Esophagus muscularis mucosa (tissue), 4 donors: ENCODE measurements around the gene ANKRD33B. TPM values are rescaled to one million over a fixed set of nuclear protein-coding genes. Genes with fewer than 3 reads are reported as not detected.

Source experiments
- DNase-seq: peaks from one replicate; pipeline ENCODE4 v3.0.0-alpha.2; 2017; ENCODE audit errors: extremely low spot score
- H3K27ac ChIP-seq, 4 donors: fragments of 200-600 bp; sonication (generic); replicated peaks in 1 of 4; 1 replicate in 3 of 4; 2 replicates in 1 of 4; pipeline ENCODE4 v1.5.1; 2016 to 2019; ENCODE audit warnings: mild to moderate bottlenecking in 1 of 4
- H3K27me3 ChIP-seq, 4 donors: fragments of 200-600 bp; sonication (generic); one replicate each; pipeline versions ENCODE4 v1.5.1 to v1.6.0; 2016 to 2019
- H3K36me3 ChIP-seq, 4 donors: fragments of 200-600 bp; sonication (generic); one replicate each; pipeline ENCODE4 v1.5.1; 2016 to 2019
- H3K4me1 ChIP-seq, 4 donors: fragments of 200-600 bp; sonication (generic); one replicate each; pipeline ENCODE4 v1.5.1; 2016 to 2019
- H3K4me3 ChIP-seq, 4 donors: fragments of 200-600 bp; sonication (generic); 1 replicate in 2 of 4; 2 replicates in 2 of 4; pipeline ENCODE4 v1.5.1; 2016 to 2019; ENCODE audit warnings: mild to moderate bottlenecking in 4 of 4, moderate library complexity in 1 of 4
- H3K9me3 ChIP-seq, 4 donors: fragments of 200-600 bp; sonication (generic); 1 replicate in 3 of 4; 2 replicates in 1 of 4; pipeline ENCODE4 v1.5.1; 2016 to 2019
- EP300 ChIP-seq: sonication (generic); formaldehyde crosslinking; IDR thresholded peaks from one replicate; pipeline ENCODE4 v1.6.1; 2017; ENCODE audit warnings: antibody characterized with exemption
- POLR2A ChIP-seq: fragments of 450-650 bp; IDR thresholded peaks from one replicate; pipeline ENCODE4 v1.6.1; 2017; ENCODE audit warnings: antibody characterized with exemption, moderate library complexity, mild to moderate bottlenecking, low read depth
- POLR2AphosphoS5 ChIP-seq, 2 donors: sonication (generic); formaldehyde crosslinking; IDR thresholded peaks; one replicate each; pipeline ENCODE4 v1.6.1; 2017; ENCODE audit warnings: antibody characterized with exemption in 2 of 2
- WGBS: methylation state at CpG from one replicate; pipeline ENCODE4 v1.1.5; 2018; 5-methylcytosine and 5-hydroxymethylcytosine counted together
- intact Hi-C: fragments of 100-400 bp; cut with DNase I; formaldehyde crosslinking; loops from one replicate; pipeline ENCODE4 v1.15.1; 2023
- total RNA-seq, 4 donors: library from RNA; depleted of rRNA; stranded (reverse); fragments of >200 nt; gene quantifications; one replicate each; pipeline versions ENCODE4 v1.1.0 to v1.2.1, GENCODE V29; 2016
- TF ChIP-seq, protein P1 (sequence below), 3 experiments: fragments of 200-600 bp in 2 of 3; fragments of 450-650 bp in 1 of 3; sonication (generic) in 2 of 3; IDR thresholded peaks; one replicate each; pipeline ENCODE4 v1.5.1; 2017 to 2019; ENCODE audit warnings: antibody characterized with exemption in 3 of 3, mild to moderate bottlenecking in 2 of 3, moderate library complexity in 1 of 3

The ANKRD33B gene
- total RNA-seq, 4 donors from 2014 or later: 4.6 to 8.2 (median 6.7) TPM

DNA sequence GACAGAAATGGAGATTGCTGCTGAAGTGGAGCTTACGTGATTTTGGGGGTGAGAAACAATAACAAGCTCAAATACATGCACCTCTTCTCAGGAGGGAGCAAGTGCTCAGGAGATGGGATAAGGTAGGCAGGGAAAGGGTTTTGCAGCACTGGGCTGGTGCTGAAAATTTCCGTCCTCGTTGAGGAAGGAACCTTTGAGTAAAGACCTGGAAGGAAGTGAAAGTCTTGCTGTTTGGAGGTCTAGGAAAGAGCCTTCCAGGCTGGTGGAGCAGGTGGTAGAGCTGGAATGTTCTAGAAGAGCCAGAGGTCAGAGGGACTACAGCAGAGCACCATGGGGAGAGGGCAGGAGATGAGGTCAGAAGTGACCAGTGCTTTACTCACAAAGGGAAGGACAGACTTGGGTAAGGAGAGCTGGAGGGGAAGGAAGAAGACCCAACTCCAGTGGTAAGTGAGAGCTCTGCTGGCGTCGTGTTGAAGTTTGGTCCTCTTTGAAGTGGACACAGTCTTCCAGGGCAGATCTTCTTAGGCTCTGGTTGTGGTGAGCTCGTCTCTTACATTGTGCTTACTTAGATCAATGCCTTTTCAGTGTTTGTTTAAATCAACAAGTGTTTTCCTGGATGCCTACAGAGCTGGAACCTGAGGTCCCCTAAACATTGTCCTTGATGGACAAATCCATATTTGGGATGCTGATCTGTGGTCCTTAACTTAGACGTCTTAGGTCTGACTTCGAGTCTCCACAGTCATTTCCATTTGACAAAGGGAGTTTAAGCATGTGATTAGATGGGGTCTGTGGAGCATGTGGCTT, 21.0 kb downstream of the ANKRD33B start:
- intact Hi-C loops: no loop called here
- no peak for DNase-seq
- H3K27ac ChIP-seq: no peak overlapping the region
- no peak overlapping the region for H3K4me3 ChIP-seq
- peaks cover 0 to 7% (median 3%) of the 10 kb centered on the region in 4 donors for H3K4me1 ChIP-seq
- TF ChIP-seq, protein P1, sequence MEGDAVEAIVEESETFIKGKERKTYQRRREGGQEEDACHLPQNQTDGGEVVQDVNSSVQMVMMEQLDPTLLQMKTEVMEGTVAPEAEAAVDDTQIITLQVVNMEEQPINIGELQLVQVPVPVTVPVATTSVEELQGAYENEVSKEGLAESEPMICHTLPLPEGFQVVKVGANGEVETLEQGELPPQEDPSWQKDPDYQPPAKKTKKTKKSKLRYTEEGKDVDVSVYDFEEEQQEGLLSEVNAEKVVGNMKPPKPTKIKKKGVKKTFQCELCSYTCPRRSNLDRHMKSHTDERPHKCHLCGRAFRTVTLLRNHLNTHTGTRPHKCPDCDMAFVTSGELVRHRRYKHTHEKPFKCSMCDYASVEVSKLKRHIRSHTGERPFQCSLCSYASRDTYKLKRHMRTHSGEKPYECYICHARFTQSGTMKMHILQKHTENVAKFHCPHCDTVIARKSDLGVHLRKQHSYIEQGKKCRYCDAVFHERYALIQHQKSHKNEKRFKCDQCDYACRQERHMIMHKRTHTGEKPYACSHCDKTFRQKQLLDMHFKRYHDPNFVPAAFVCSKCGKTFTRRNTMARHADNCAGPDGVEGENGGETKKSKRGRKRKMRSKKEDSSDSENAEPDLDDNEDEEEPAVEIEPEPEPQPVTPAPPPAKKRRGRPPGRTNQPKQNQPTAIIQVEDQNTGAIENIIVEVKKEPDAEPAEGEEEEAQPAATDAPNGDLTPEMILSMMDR (IDR thresholded peaks at IDR 0.05): no peak
- TF ChIP-seq POLR2A: no peak
- TF ChIP-seq EP300: no peak
- TF ChIP-seq POLR2AphosphoS5 (IDR thresholded peaks at IDR 0.05): no peak
- H3K36me3 ChIP-seq: no peaks in the 10 kb centered on the region
- WGBS: 87% methylated on average over 8 of the region's 8 CpGs
- peaks cover 0 to 19% (median 0%) of the 10 kb centered on the region in 4 donors for H3K27me3 ChIP-seq
- peaks cover 0 to 5% (median 0%) of the 10 kb centered on the region in 4 donors for H3K9me3 ChIP-seq

- Histone ChIP-seq H3K36me3 (no peaks in the 10 kb centered on the region), H3K4me3 (no peak overlapping the region), H3K27me3 (peaks cover 0 to 19% (median 0%) of the 10 kb centered on the region in 4 donors), H3K9me3 (peaks cover 0 to 5% (median 0%) of the 10 kb centered on the region in 4 donors), H3K27ac (no peak overlapping the region), H3K4me1 (peaks cover 0 to 7% (median 3%) of the 10 kb centered on the region in 4 donors)
- intact Hi-C loops: no loop called here
- DNase-seq: no peak
- TF ChIP-seq POLR2A: no peak
- TF ChIP-seq, protein P1 (IDR thresholded peaks at IDR 0.05): no peak
- WGBS: 91% methylated on average over 3 of the region's 5 CpGs
Observed at GRCh38 chr5:10585518-10585915, 21.6 kb downstream of the ANKRD33B start.

GRCh38 chr5:10586008-10586407, 22.1 kb downstream of the ANKRD33B start:
- TF ChIP-seq, protein P1 (IDR thresholded peaks at IDR 0.05): no peak
- TF ChIP-seq EP300 (no peak), POLR2AphosphoS5 (IDR thresholded peaks at IDR 0.05) (no peak), POLR2A (no peak)
- intact Hi-C loops: no loop called here
- Histone ChIP-seq H3K27ac (no peak overlapping the region), H3K4me3 (no peak overlapping the region), H3K9me3 (peaks cover 0 to 5% (median 0%) of the 10 kb centered on the region in 4 donors), H3K4me1 (peaks cover 0 to 7% (median 3%) of the 10 kb centered on the region in 4 donors), H3K27me3 (peaks cover 0 to 19% (median 0%) of the 10 kb centered on the region in 4 donors), H3K36me3 (no peaks in the 10 kb centered on the region)
- no peak for DNase-seq
- 90% methylated on average over 4 of the region's 4 CpGs for WGBS

GRCh38 chr5:10586555-10586954, 22.7 kb downstream of the ANKRD33B start:
- Histone ChIP-seq H3K27me3 (peaks cover 0 to 19% (median 0%) of the 10 kb centered on the region in 4 donors), H3K27ac (no peak overlapping the region), H3K4me3 (no peak overlapping the region), H3K36me3 (no peaks in the 10 kb centered on the region), H3K4me1 (peaks cover 0 to 10% (median 3%) of the 10 kb centered on the region in 4 donors), H3K9me3 (peaks cover 0 to 5% (median 0%) of the 10 kb centered on the region in 4 donors)
- WGBS: 96% methylated on average over 1 of the region's 1 CpG
- TF ChIP-seq, protein P1 (IDR thresholded peaks at IDR 0.05): no peak
- TF ChIP-seq POLR2A: no peak
- no peak for TF ChIP-seq POLR2AphosphoS5 (IDR thresholded peaks at IDR 0.05)
- TF ChIP-seq EP300: no peak
- intact Hi-C loops: no loop called here
- DNase-seq: no peak
